ENCODE data around the gene DUSP6.

The DUSP6 gene, protein sequence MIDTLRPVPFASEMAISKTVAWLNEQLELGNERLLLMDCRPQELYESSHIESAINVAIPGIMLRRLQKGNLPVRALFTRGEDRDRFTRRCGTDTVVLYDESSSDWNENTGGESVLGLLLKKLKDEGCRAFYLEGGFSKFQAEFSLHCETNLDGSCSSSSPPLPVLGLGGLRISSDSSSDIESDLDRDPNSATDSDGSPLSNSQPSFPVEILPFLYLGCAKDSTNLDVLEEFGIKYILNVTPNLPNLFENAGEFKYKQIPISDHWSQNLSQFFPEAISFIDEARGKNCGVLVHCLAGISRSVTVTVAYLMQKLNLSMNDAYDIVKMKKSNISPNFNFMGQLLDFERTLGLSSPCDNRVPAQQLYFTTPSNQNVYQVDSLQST

GRCh38 chr12:89352492-89353187, at the start of gene DUSP6:
TSS of gene DUSP6 (minus strand) at chr12:89352501. CDS start at chr12:89352039, 462 bp downstream.
- in situ Hi-C loops (cut with MboI; ENCODE audit: low sequenced_read_pairs, unreplicated experiment) = no loop called here
- DNase-seq (ENCODE audit: low spot score) = peak; percentile 70
- no peak for TF ChIP-seq CTCF (IDR thresholded peaks at IDR 0.05; ENCODE audit: borderline replicate concordance, control extremely low read depth, extremely low read depth, insufficient read depth, missing control alignments)

DNA sequence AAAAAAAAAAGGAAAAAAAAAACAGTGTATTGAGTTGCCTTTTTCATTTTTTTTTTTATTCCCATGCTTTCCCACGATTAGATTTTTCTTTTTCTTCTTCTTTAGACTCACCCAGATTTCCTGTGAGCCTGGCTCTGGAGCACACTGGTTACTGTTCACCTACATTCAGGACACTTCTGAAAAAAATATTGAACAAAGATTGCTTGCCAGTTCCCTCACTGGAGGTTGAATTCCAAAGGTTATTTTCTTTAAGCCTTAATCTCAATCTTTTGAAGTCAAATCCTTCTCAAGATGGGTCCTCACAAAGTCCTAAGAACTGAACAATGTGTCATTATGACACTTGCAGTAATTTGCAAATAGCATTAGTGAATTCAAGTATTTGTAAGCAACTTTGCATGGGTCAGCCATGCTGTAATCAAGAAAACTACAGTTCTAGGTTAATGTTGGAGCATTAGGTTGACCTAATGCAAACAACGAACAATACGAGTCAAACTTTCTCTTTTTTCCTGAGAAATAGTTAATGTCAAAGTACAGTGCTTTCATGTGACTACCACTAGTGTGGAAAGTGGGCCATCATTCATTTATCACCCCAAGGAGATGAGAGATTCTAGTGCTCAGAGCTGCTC, 49.2 kb upstream of the DUSP6 start:
- DNase-seq (ENCODE audit: low spot score) = no peak
- in situ Hi-C loops (cut with MboI; ENCODE audit: low sequenced_read_pairs, unreplicated experiment) = no loop called here

DNA sequence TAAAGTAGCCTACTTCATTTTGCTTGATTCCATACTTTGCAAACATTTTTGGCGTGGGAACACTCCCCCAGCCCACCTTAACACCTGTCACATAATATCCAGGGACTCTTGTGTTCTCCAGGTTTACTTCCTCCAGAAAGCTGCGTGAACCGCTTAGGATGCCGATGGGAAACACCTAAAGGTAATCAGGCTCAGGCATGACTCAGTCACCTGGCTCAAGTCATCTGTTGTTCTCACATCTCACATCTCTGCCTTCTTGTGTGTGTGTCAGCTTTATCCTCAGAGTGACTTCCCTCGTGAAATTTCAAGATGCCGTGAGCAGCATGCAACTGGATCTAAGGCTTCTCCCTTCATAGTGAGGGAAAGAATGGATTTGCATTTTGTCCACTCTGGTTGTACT, 48.1 kb upstream of the DUSP6 start:
- TF ChIP-seq CTCF (IDR thresholded peaks at IDR 0.05; ENCODE audit: borderline replicate concordance, control extremely low read depth, extremely low read depth, insufficient read depth, missing control alignments) = no peak
- no peak for DNase-seq (ENCODE audit: low spot score)
- in situ Hi-C loops (cut with MboI; ENCODE audit: low sequenced_read_pairs, unreplicated experiment) = no loop called here

More for the DNA sequence above, 49.2 kb upstream of the DUSP6 start:
- no peak for TF ChIP-seq CTCF (IDR thresholded peaks at IDR 0.05; ENCODE audit: borderline replicate concordance, control extremely low read depth, extremely low read depth, insufficient read depth, missing control alignments)

DNA sequence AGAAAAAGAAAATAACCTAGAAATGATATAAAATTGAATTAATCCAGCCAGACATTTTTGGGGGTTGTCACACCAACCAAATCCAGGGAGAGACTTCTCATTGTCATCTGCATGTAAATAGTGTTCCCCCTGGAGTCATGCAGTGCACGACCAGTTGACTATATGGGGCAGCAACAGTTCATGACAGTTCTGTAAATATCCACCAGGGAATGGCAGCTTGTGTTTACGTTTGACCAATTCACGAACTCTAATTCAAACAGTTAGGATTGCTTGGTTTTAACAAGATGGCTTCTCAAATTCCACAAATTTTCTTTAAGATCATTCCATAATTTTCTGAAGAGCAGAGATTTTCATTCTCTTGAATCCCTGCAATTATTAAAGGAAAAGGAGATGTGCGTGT, 43.4 kb upstream of the DUSP6 start:
- in situ Hi-C loops (cut with MboI; ENCODE audit: low sequenced_read_pairs, unreplicated experiment) = no loop called here
- no peak for TF ChIP-seq CTCF (IDR thresholded peaks at IDR 0.05; ENCODE audit: borderline replicate concordance, control extremely low read depth, extremely low read depth, insufficient read depth, missing control alignments)
- DNase-seq (ENCODE audit: low spot score) = no peak

- in situ Hi-C loops (cut with MboI; ENCODE audit: low sequenced_read_pairs, unreplicated experiment) = no loop called here
- DNase-seq (ENCODE audit: low spot score) = no peak
- no peak for TF ChIP-seq CTCF (IDR thresholded peaks at IDR 0.05; ENCODE audit: borderline replicate concordance, control extremely low read depth, extremely low read depth, insufficient read depth, missing control alignments)
These were observed 41.3 kb upstream of the DUSP6 start for GRCh38 chr12:89393551-89394121.

- DNase-seq (ENCODE audit: low spot score) = no peak
- no peak for TF ChIP-seq CTCF (IDR thresholded peaks at IDR 0.05; ENCODE audit: borderline replicate concordance, control extremely low read depth, extremely low read depth, insufficient read depth, missing control alignments)
These were observed 40.1 kb upstream of the DUSP6 start for GRCh38 chr12:89392391-89392790.

More at GRCh38 chr12:89392391-89392790, 40.1 kb upstream of the DUSP6 start:
- in situ Hi-C loops (cut with MboI; ENCODE audit: low sequenced_read_pairs, unreplicated experiment) = no loop called here

Measured in GM13976 (cell line).